Peyer's patch (tissue), 4 donors: ENCODE data around the gene APLNR.

Experiments used
- POLR2A ChIP-seq, 2 donors: fragments of 450-650 bp; IDR thresholded peaks; one replicate each; pipeline ENCODE4 v1.5.1; 2017; ENCODE audit warnings: antibody characterized with exemption in 2 of 2, mild to moderate bottlenecking in 2 of 2, moderate library complexity in 2 of 2
- TF ChIP-seq, protein P1 (sequence below), 6 experiments: fragments of 450-650 bp in 4 of 6; fragments of 200-600 bp in 2 of 6; sonication (generic) in 1 of 6; IDR thresholded peaks; one replicate each; pipeline ENCODE4 v1.5.1; 2017 to 2019; ENCODE audit warnings: antibody characterized with exemption in 6 of 6, mild to moderate bottlenecking in 3 of 6, moderate library complexity in 1 of 6

DNA sequence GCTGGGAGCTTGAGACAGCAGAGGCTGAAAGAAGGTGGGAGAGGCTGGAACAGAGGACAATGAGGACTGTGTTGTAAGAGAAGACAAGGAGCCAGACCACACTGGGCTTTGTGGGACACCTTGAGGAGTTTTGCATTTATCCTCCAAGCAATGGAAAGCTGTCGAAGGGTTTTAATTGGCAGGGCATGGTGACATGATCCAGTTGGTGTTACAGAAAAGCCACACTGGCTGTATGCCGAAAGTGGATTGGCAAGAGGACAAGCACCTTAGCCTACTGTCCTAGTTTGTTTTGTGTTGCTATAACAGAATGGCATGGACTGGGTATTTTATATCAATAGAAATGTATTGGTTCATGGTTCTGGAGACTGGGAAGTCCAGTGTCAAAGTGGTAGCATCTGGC is 14.0 kb upstream of the APLNR start:
- TF ChIP-seq, protein P1, sequence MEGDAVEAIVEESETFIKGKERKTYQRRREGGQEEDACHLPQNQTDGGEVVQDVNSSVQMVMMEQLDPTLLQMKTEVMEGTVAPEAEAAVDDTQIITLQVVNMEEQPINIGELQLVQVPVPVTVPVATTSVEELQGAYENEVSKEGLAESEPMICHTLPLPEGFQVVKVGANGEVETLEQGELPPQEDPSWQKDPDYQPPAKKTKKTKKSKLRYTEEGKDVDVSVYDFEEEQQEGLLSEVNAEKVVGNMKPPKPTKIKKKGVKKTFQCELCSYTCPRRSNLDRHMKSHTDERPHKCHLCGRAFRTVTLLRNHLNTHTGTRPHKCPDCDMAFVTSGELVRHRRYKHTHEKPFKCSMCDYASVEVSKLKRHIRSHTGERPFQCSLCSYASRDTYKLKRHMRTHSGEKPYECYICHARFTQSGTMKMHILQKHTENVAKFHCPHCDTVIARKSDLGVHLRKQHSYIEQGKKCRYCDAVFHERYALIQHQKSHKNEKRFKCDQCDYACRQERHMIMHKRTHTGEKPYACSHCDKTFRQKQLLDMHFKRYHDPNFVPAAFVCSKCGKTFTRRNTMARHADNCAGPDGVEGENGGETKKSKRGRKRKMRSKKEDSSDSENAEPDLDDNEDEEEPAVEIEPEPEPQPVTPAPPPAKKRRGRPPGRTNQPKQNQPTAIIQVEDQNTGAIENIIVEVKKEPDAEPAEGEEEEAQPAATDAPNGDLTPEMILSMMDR (IDR thresholded peaks at IDR 0.05), result no peak
- TF ChIP-seq POLR2A (IDR thresholded peaks at IDR 0.05), result no peak
